ENCODE measurements around the gene MRPL21. TPM values are rescaled to one million over a fixed set of nuclear protein-coding genes. Genes with fewer than 3 reads are reported as not detected.

MRPL21 gene
- total RNA-seq, 4 donors from 2014 or later: 61.0 to 75.5 (median 64.6) TPM

DNA sequence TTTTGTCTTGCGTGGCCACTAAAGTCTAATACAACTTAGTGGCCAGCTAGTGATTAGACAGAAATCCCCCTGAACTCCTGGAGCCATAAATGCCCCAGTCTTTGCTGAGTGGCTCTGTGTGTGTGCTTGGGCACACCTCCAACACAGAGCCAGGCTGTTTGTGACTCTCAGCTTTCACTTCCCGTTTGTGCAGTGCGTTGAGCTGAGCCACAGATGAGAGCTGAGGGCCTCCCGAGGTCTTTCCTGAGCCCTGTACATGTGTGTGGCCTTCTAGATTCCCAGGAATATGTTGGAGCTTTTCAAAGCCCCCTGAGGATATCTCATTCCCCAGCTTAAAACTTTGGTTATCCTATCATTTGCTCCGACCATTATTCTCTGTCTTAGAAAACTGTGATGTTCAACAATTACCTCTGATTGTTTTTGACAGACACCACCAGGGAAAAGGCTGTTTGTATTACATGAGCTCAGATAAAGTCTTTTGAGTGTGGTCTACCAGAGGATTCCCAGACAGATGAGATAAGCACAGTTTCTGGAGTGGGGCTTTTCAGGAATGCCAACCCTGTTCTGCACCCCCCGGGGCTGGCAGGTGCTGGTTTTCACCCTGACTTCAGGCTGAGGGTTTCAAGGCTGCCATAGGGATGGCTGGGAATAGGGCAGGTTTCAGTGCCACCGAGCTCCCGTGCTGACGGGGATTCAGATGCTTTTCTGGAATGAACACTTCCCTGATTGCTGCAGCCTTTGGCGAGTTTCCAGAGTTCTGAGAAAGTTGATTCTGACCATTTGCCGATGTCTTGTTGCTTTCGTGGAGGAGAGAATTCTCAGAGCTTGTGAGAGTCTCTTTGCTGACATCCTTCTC, 23.9 kb upstream of the MRPL21 start:
- Histone ChIP-seq H3K36me3 (peaks cover 0 to 59% of the 10 kb centered on the region in 2 donors), H3K9me3 (peaks cover 0 to 9% (median 4%) of the 10 kb centered on the region in 3 donors), H3K4me3 (no peak overlapping the region), H3K27me3 (no peaks in the 10 kb centered on the region), H3K4me1 (peaks cover 7 to 19% of the 10 kb centered on the region in 2 donors), H3K27ac (no peak overlapping the region)
- ATAC-seq: no peak
- intact Hi-C loops (cut with DNase I; ENCODE audit: low total_unique reads): no loop called here
- no peak for DNase-seq
- no peak for TF ChIP-seq POLR2A (IDR thresholded peaks at IDR 0.05)
- TF ChIP-seq, protein P1, sequence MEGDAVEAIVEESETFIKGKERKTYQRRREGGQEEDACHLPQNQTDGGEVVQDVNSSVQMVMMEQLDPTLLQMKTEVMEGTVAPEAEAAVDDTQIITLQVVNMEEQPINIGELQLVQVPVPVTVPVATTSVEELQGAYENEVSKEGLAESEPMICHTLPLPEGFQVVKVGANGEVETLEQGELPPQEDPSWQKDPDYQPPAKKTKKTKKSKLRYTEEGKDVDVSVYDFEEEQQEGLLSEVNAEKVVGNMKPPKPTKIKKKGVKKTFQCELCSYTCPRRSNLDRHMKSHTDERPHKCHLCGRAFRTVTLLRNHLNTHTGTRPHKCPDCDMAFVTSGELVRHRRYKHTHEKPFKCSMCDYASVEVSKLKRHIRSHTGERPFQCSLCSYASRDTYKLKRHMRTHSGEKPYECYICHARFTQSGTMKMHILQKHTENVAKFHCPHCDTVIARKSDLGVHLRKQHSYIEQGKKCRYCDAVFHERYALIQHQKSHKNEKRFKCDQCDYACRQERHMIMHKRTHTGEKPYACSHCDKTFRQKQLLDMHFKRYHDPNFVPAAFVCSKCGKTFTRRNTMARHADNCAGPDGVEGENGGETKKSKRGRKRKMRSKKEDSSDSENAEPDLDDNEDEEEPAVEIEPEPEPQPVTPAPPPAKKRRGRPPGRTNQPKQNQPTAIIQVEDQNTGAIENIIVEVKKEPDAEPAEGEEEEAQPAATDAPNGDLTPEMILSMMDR (IDR thresholded peaks at IDR 0.05 in 4 of 5, conservative IDR thresholded peaks at IDR 0.05 in 1 of 5): no peak
- in situ Hi-C loops (cut with MboI; ENCODE audit: low sequenced_read_pairs in 4 of 4): no loop called here

DNA sequence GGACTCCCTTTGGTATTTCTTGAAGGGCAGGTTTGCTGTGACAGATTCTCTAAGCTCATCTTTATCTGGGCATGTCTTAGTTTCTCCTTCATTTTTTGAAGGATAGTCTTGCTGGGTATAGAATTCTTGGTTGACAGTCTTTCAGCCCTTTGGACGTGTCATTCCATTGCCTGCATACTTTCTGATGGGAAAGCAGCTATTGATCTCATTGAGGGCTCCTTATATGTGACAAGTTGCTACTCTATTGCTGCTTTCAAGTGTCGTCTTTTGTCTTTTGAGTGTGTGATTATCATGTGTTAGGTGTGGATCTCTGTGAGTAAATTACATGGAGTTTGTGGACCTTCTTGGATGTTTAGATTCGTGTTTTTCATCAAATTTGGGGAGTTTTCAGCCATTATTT, 22.0 kb upstream of the MRPL21 start:
- intact Hi-C loops (cut with DNase I; ENCODE audit: low total_unique reads): no loop called here
- peaks cover 0 to 64% of the 10 kb centered on the region in 2 donors for H3K36me3 ChIP-seq
- no peak overlapping the region for H3K4me3 ChIP-seq
- H3K27ac ChIP-seq: no peak overlapping the region
- ATAC-seq: no peak
- in situ Hi-C loops (cut with MboI; ENCODE audit: low sequenced_read_pairs in 4 of 4): no loop called here
- H3K27me3 ChIP-seq: no peaks in the 10 kb centered on the region
- peaks cover 0 to 9% (median 4%) of the 10 kb centered on the region in 3 donors for H3K9me3 ChIP-seq
- peaks cover 7 to 19% of the 10 kb centered on the region in 2 donors for H3K4me1 ChIP-seq
- no peak for DNase-seq
- TF ChIP-seq, protein P1 (IDR thresholded peaks at IDR 0.05 in 4 of 5, conservative IDR thresholded peaks at IDR 0.05 in 1 of 5): no peak
- TF ChIP-seq POLR2A (IDR thresholded peaks at IDR 0.05): no peak

DNA sequence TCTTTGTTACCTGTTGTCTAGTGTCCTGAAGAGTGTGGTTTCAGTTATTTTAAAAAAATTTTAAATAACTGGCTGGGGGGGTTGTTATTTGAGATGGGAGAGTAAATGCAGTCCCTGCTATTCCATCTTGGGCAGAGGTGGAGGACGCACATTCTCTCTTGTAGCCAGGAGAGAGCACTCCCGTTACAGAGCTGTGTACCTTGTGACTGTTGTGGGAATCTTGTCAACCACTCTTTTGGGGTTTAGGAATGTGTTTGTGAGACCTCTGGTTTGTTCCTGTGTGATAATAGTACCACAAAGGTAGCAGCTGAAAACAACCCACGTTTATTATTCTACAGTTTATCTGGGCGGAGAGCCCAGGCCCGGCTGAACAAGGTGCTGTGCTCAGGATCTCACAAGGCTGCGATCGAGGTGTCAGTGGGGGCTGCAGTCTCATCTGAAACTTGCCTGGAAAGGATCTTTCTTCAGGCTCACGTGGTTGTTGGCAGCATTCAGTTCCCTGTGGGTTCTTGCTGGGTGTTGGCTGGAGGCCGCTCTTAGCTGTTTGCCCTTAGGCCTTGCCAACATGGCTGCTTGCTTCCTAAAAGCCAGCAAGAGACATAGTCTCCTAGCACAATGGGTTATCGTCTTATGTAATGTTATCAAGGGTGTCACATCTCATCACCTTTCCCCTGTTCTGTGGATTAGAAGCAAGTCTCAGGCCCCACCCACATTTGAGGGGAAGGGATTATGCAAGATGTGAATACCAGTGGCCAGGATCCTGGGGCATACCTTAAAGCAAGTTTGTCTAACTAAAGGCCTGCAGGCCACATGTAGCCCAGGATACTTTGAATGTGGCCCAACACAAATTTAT, 20.7 kb upstream of the MRPL21 start:
- intact Hi-C loops (cut with DNase I; ENCODE audit: low total_unique reads): no loop called here

DNA sequence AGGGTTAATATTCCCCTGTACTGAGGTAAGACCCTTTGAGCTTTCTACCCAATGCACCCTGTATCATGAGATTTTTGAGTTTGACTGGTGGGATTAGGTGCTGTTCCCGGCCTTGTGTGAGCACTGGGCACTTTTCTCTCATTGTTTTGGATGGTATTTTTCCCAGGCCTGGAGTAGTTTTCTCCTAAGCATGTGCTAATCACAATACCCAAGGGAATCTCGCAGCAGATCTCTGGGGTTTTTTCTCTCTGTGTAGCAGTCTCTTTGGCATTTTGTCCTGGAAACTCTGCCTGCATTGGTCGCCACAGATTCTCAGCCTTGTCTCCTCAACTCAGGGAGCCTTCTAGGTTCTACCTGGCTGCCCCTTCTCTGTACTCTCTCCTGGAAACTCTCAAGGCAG, 20.0 kb upstream of the MRPL21 start:
- intact Hi-C loops (cut with DNase I; ENCODE audit: low total_unique reads): no loop called here
- peaks cover 0 to 9% (median 4%) of the 10 kb centered on the region in 3 donors for H3K9me3 ChIP-seq
- peaks cover 1 to 10% of the 10 kb centered on the region in 2 donors for H3K4me1 ChIP-seq
- in situ Hi-C loops (cut with MboI; ENCODE audit: low sequenced_read_pairs in 4 of 4): no loop called here
- DNase-seq (no peak), ATAC-seq (no peak)
- no peak for TF ChIP-seq POLR2A (IDR thresholded peaks at IDR 0.05)
- TF ChIP-seq, protein P1 (IDR thresholded peaks at IDR 0.05 in 4 of 5, conservative IDR thresholded peaks at IDR 0.05 in 1 of 5): no peak
- H3K4me3 ChIP-seq: no peak overlapping the region
- no peaks in the 10 kb centered on the region for H3K27me3 ChIP-seq
- H3K27ac ChIP-seq: no peak overlapping the region
- peaks cover 0 to 66% of the 10 kb centered on the region in 2 donors for H3K36me3 ChIP-seq

More for the DNA sequence above, 20.7 kb upstream of the MRPL21 start:
- no peak for TF ChIP-seq POLR2A (IDR thresholded peaks at IDR 0.05)
- TF ChIP-seq, protein P1 (IDR thresholded peaks at IDR 0.05 in 4 of 5, conservative IDR thresholded peaks at IDR 0.05 in 1 of 5): no peak
- peaks cover 0 to 63% of the 10 kb centered on the region in 2 donors for H3K36me3 ChIP-seq
- H3K9me3 ChIP-seq: peaks cover 0 to 9% (median 4%) of the 10 kb centered on the region in 3 donors
- no peak for ATAC-seq
- in situ Hi-C loops (cut with MboI; ENCODE audit: low sequenced_read_pairs in 4 of 4): no loop called here
- no peaks in the 10 kb centered on the region for H3K27me3 ChIP-seq
- H3K4me3 ChIP-seq: no peak overlapping the region
- no peak for DNase-seq
- no peak overlapping the region for H3K27ac ChIP-seq
- peaks cover 7 to 17% of the 10 kb centered on the region in 2 donors for H3K4me1 ChIP-seq

Measured in gastrocnemius medialis (tissue), 4 donors.